ENCODE data around the gene KIF2A.

Gene KIF2A

DNA sequence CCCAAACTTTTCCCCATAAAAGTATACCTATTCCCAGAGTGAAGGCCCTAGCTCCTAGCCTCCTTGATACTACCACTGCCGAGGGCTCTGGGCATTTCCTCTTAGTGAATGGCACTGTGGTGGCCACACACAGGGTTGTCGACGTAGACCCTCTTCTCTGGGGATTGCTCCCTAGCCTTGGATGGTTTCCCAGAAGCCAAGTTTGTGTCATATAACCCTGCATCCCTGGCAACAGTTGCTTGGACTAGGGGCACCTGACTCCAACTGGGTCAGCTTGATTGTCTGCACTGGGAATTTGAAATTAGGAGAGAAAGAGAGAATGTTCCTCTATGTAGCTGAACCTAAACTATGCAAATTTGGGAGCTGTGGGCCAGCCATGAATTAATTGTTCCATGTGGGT is 32.3 kb upstream of the KIF2A start:
- H3K27me3 ChIP-seq = no peaks in the 10 kb centered on the region
- no peaks in the 10 kb centered on the region for H3K4me1 ChIP-seq
- no peaks in the 10 kb centered on the region for H3K9me3 ChIP-seq
- H3K4me3 ChIP-seq (ENCODE audit: low read depth, low read length) = no peak overlapping the region
- no peaks in the 10 kb centered on the region for H3K36me3 ChIP-seq
- TF ChIP-seq, protein P1, sequence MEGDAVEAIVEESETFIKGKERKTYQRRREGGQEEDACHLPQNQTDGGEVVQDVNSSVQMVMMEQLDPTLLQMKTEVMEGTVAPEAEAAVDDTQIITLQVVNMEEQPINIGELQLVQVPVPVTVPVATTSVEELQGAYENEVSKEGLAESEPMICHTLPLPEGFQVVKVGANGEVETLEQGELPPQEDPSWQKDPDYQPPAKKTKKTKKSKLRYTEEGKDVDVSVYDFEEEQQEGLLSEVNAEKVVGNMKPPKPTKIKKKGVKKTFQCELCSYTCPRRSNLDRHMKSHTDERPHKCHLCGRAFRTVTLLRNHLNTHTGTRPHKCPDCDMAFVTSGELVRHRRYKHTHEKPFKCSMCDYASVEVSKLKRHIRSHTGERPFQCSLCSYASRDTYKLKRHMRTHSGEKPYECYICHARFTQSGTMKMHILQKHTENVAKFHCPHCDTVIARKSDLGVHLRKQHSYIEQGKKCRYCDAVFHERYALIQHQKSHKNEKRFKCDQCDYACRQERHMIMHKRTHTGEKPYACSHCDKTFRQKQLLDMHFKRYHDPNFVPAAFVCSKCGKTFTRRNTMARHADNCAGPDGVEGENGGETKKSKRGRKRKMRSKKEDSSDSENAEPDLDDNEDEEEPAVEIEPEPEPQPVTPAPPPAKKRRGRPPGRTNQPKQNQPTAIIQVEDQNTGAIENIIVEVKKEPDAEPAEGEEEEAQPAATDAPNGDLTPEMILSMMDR (IDR thresholded peaks at IDR 0.05; ENCODE audit: low read depth, low read length) = no peak
- DNase-seq = no peak

DNA sequence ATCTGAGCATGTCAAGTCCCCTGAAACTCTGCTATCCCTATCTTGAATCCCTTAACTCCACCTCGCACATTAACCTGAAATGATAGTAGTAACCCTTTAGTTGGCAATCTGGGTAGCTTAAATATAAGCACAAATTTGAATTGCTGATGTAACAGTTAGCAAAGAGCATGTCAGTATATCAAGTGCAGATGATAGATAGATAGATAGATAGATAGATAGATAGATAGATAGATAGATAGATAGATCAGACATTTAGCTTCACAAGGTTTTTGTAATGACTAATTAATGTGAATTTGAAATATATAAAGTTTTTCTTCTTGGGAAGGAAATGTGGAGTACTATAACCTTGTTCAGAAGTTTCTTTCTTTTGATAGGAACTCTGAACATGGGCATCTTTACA is 30.4 kb upstream of the KIF2A start:
- H3K27me3 ChIP-seq = no peaks in the 10 kb centered on the region

DNA sequence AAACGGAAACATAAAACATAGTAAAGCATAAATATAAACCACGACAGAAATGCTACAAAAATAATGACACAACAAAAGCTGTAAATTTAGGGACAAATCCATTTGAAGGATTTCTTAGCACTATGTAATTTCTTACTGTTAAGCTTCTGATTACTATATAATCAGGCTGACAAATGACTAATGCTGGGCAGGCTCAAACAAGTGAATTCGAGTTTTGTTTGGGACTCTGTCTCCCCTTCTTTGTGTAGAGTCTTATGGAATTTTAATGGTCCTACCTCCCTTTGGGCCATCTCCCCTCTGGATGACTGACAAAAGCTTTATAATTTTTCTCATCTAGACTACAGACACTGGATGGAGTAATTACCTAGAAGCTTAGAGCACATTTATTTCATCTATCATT is 24.6 kb upstream of the KIF2A start:
- TF ChIP-seq, protein P1 (IDR thresholded peaks at IDR 0.05; ENCODE audit: low read depth, low read length) = no peak
- Histone ChIP-seq H3K9me3 (no peaks in the 10 kb centered on the region), H3K27me3 (no peaks in the 10 kb centered on the region; the same call in 1 of the 2 replicates), H3K4me1 (no peaks in the 10 kb centered on the region), H3K36me3 (no peaks in the 10 kb centered on the region), H3K4me3 (ENCODE audit: low read depth, low read length) (no peak overlapping the region)
- no peak for DNase-seq

More for the DNA sequence above, 30.4 kb upstream of the KIF2A start:
- H3K36me3 ChIP-seq = no peaks in the 10 kb centered on the region
- TF ChIP-seq, protein P1 (IDR thresholded peaks at IDR 0.05; ENCODE audit: low read depth, low read length) = no peak
- no peaks in the 10 kb centered on the region for H3K4me1 ChIP-seq
- H3K9me3 ChIP-seq = no peaks in the 10 kb centered on the region
- DNase-seq = no peak
- H3K4me3 ChIP-seq (ENCODE audit: low read depth, low read length) = no peak overlapping the region

DNA sequence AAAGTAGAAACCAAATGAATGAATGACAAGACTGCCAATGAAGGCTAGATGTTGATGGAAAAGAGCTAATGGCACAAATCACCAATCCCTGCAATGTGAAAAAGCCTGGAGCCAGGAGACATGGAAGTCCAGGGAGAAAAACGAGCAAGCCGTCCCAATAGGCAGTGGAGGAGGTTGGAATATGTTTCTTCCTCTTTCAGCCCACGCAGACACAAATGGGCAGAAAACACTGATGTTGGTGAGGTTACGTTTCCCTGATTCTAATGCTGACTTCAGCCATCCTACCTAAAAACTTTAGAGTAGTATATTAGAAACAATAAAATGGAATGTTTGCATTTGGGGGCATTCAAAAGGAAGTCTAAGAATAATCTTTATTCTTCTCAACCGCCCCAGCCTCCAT is 23.9 kb upstream of the KIF2A start:
- TF ChIP-seq, protein P1 (IDR thresholded peaks at IDR 0.05; ENCODE audit: low read depth, low read length) = no peak
- H3K36me3 ChIP-seq = no peaks in the 10 kb centered on the region
- no peak overlapping the region for H3K4me3 ChIP-seq (ENCODE audit: low read depth, low read length)
- H3K27me3 ChIP-seq = no peaks in the 10 kb centered on the region; the same call in 1 of the 2 replicates
- DNase-seq = no peak
- H3K4me1 ChIP-seq = no peaks in the 10 kb centered on the region
- H3K9me3 ChIP-seq = no peaks in the 10 kb centered on the region

DNA sequence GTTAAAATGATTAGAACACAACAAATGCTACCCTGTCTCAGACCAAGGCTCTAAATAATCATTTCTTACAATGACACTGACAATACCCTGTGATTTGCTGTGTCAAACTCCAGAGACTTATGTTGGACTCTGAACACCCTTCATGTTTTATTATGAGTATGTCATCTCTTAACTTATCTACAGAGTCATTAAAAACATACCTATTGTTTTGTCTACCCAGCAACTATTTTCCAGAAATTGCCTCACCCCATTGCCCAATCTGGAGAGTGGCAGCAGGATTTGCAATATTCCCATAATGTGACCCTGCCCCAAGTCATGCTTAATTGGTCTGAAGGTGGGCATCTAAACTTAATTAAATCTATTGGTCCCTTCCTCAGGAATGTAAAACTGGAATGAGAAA is 23.0 kb upstream of the KIF2A start:
- Histone ChIP-seq H3K9me3 (no peaks in the 10 kb centered on the region), H3K4me3 (ENCODE audit: low read depth, low read length) (no peak overlapping the region), H3K4me1 (no peaks in the 10 kb centered on the region), H3K36me3 (no peaks in the 10 kb centered on the region), H3K27me3 (no peaks in the 10 kb centered on the region; the same call in 1 of the 2 replicates)
- DNase-seq = no peak
- TF ChIP-seq, protein P1 (IDR thresholded peaks at IDR 0.05; ENCODE audit: low read depth, low read length) = no peak

DNA sequence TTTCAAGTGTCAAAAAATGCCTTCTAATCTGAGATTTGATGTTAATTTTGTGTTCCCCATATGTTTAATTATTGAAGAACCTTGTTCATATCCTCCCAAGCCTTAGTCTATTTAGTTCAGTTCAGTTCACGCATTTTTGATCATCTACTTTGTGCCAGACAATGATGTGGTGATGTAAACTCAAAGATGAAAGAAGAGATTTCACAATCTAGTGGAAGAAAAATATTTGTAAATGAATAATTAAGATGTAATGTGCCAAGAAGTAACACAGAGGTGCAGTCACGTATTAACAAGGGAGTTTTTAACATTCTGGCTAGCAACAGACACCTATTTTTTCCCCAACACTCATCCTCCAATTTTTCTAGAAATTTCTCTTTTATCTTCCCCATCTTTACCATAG is 22.1 kb upstream of the KIF2A start:
- Histone ChIP-seq H3K4me1 (no peaks in the 10 kb centered on the region), H3K9me3 (no peaks in the 10 kb centered on the region), H3K36me3 (no peaks in the 10 kb centered on the region), H3K27me3 (no peaks in the 10 kb centered on the region; the same call in 1 of the 2 replicates), H3K4me3 (ENCODE audit: low read depth, low read length) (no peak overlapping the region)
- no peak for DNase-seq
- TF ChIP-seq, protein P1 (IDR thresholded peaks at IDR 0.05; ENCODE audit: low read depth, low read length) = no peak

Measured in BE2C (cell line).